ENCODE results near the gene ZBTB44. TPM values are rescaled to one million over a fixed set of nuclear protein-coding genes. Genes with fewer than 3 reads are reported as not detected.

Gene ZBTB44
- 21.9 and 35.6 TPM in 2 replicates for total RNA-seq

GRCh38 chr11:130314750-130315285 lies at the start of gene ZBTB44:
Gene ZBTB44 (minus strand): TSS chr11:130314917. CDS start chr11:130261873, 53,044 bp downstream.

Other genes starting within 250 kb of the ZBTB44 start
- gene APLP2, start 245.0 kb downstream of the ZBTB44 start, total RNA-seq: 559 and 717 TPM in 2 replicates
- under 0.01 TPM in 1 of 2 replicates, not detected in the other for gene ST14, start 155.1 kb downstream of the ZBTB44 start, total RNA-seq
- gene ADAMTS8, start 113.7 kb upstream of the ZBTB44 start, total RNA-seq: under 0.01 TPM in 2 replicates
- 0.12 and 1.00 TPM in 2 replicates for gene ADAMTS15, start 133.7 kb upstream of the ZBTB44 start, total RNA-seq